Measurements from ENCODE around the gene MUC20. TPM values are rescaled to one million over a fixed set of nuclear protein-coding genes. Genes with fewer than 3 reads are reported as not detected.
A peak's percentile ranks its signal among the peaks of the same experiment; 100 is the strongest.
"Not testable (repeated sequence)": the region's sequence is repeated elsewhere in the genome, so short reads cannot be mapped to it uniquely, and the experiment has no call there.

MUC20 gene
- total and polyA plus RNA-seq, 2 of the 13 experiments (the other 11 are each of a cell fraction or from before 2014, with no cell fraction given), result 0.24 to 0.83 TPM

- H3K27ac ChIP-seq (ENCODE audit: extremely low read length, insufficient read depth, low read length); H2AFZ ChIP-seq (ENCODE audit: low read length); POLR2A ChIA-PET; intact Hi-C loops (cut with micrococcal nuclease; ENCODE audit: unreplicated experiment); FAIRE-seq; H3K4me3 ChIP-seq (replicated peaks in 1 of 3; ENCODE audit: insufficient read depth in 1 of 3, low read depth in 2 of 3, low read length in 3 of 3); H4K20me1 ChIP-seq (ENCODE audit: insufficient read depth, low read length); BruUV-seq (replicated peaks); ATAC-seq; H3K9me3 ChIP-seq (ENCODE audit: low read length); H3K27me3 ChIP-seq (ENCODE audit: control insufficient read depth in 1 of 2, insufficient read depth in 2 of 2, low read length in 2 of 2); H3K4me2 ChIP-seq (ENCODE audit: low read depth, low read length); H3K79me2 ChIP-seq (ENCODE audit: insufficient read depth, low read length); H3K4me1 ChIP-seq (ENCODE audit: insufficient read depth, low read length); DNase-seq (ENCODE audit: low spot score); H3K9ac ChIP-seq (ENCODE audit: insufficient read depth, low read depth, low read length); CTCF ChIA-PET (ENCODE audit: low intra/inter-chr PET ratio, low total read pairs): not testable (repeated sequence)
- TF ChIP-seq POLR2G (IDR thresholded peaks at IDR 0.05; ENCODE audit: low read depth, low read length), result 0 out of 2 replicates have a peak, but pooled peaks have one; percentile 27
- in situ Hi-C loops (cut with HindIII; ENCODE audit: extremely low pct_ligation_motif_present, low pct_unique_long_range_greater_than_20kb), result loop anchor here (25.0 kb wide), 1 partner anchor 268 kb away; no protein-coding TSS in a partner anchor
- WGBS (ENCODE audit: low lambda C conversion rate), result 85% methylated on average over 8 of the region's 8 CpGs
- H3K36me3 ChIP-seq (replicated peaks in 1 of 2; ENCODE audit: control insufficient read depth in 1 of 2, insufficient read depth in 2 of 2, low read length in 2 of 2), result peaks cover 5 to 15% of the 10 kb centered on the region in 2 experiments; a peak in 4 of 5 replicates
Observed at GRCh38 chr3:195694217-195695076, 26.3 kb upstream of the MUC20 start.

GRCh38 chr3:195696632-195697278 is 24.0 kb upstream of the MUC20 start:
- DNase-seq (ENCODE audit: low spot score) (no peak), ATAC-seq (peak; percentile 13; the same call in 2 of the 3 replicates), FAIRE-seq (no peak)
- H3K9ac ChIP-seq (ENCODE audit: insufficient read depth, low read depth, low read length), result no peak overlapping the region
- 94% methylated on average over 29 of the region's 31 CpGs for WGBS (ENCODE audit: low lambda C conversion rate)
- no peaks in the 10 kb centered on the region for H3K9me3 ChIP-seq (ENCODE audit: low read length)
- ChIA-PET CTCF (ENCODE audit: low intra/inter-chr PET ratio, low total read pairs) (no interaction called here), POLR2A (no interaction called here)
- no peak overlapping the region for H3K4me2 ChIP-seq (ENCODE audit: low read depth, low read length)
- no peaks in the 10 kb centered on the region for H4K20me1 ChIP-seq (ENCODE audit: insufficient read depth, low read length)
- H3K4me1 ChIP-seq (ENCODE audit: insufficient read depth, low read length), result no peaks in the 10 kb centered on the region
- H3K4me3 ChIP-seq (replicated peaks in 1 of 3; ENCODE audit: insufficient read depth in 1 of 3, low read depth in 2 of 3, low read length in 3 of 3), result no peak overlapping the region
- TF ChIP-seq ZNF510 (CRISPR knock-in tag; IDR thresholded peaks at IDR 0.05; ENCODE audit: low read depth), result no peak
- no peak for TF ChIP-seq NR2C2 (CRISPR knock-in tag; IDR thresholded peaks at IDR 0.05; ENCODE audit: borderline replicate concordance)
- TF ChIP-seq POLR2G (IDR thresholded peaks at IDR 0.05; ENCODE audit: low read depth, low read length), result no peak
- peak; percentile 16 for TF ChIP-seq AGO2 (optimal IDR thresholded peaks at IDR 0.05; ENCODE audit: low read depth, low read length)
- no peak for TF ChIP-seq KDM2A (CRISPR knock-in tag; IDR thresholded peaks at IDR 0.05; ENCODE audit: borderline replicate concordance, low read depth)
- TF ChIP-seq THAP7 (CRISPR knock-in tag; IDR thresholded peaks at IDR 0.05), result no peak
- H3K27ac ChIP-seq (ENCODE audit: extremely low read length, insufficient read depth, low read length), result no peak overlapping the region
- no TSS peak for BruUV-seq (replicated peaks)
- no peak overlapping the region for H2AFZ ChIP-seq (ENCODE audit: low read length)
- intact Hi-C loops (cut with micrococcal nuclease; ENCODE audit: unreplicated experiment) (no loop called here), in situ Hi-C loops (cut with HindIII; ENCODE audit: extremely low pct_ligation_motif_present, low pct_unique_long_range_greater_than_20kb) (loop anchor here (25.0 kb wide), 1 partner anchor 266 kb away; no protein-coding TSS in a partner anchor)
- H3K79me2 ChIP-seq (ENCODE audit: insufficient read depth, low read length), result no peaks in the 10 kb centered on the region
- peaks cover 4 to 13% of the 10 kb centered on the region in 2 experiments; a peak in 4 of 5 replicates for H3K36me3 ChIP-seq (replicated peaks in 1 of 2; ENCODE audit: control insufficient read depth in 1 of 2, insufficient read depth in 2 of 2, low read length in 2 of 2)
- H3K27me3 ChIP-seq (ENCODE audit: control insufficient read depth in 1 of 2, insufficient read depth in 2 of 2, low read length in 2 of 2), result no peaks in the 10 kb centered on the region; a peak in 1 of 5 replicates

Data from HepG2 (cell line).